NK-92 treated with Interleukin-12 subunit alpha and Interleukin-12 subunit beta, amount 100 ng/mL, for 24 hours (cell line): ENCODE data around the gene ANO6.
"Not testable (repeated sequence)": the region's sequence is repeated elsewhere in the genome, so short reads cannot be mapped to it uniquely, and the experiment has no call there.

Experiments
- DNase-seq: peaks from one replicate; lab custom pipeline; 2025; lab: John Stamatoyannopoulos, UW

ANO6 gene

GRCh38 chr12:45312012-45312411, 96.1 kb downstream of the ANO6 start:
- no peak for DNase-seq

- no peak for DNase-seq
Measured at GRCh38 chr12:45314770-45315169, 98.9 kb downstream of the ANO6 start.

- DNase-seq = no peak
Measured at GRCh38 chr12:45315462-45315861, 99.6 kb downstream of the ANO6 start.

GRCh38 chr12:45317261-45317660, 101.4 kb downstream of the ANO6 start:
- not testable (repeated sequence) for DNase-seq

GRCh38 chr12:45322810-45323209, 106.9 kb downstream of the ANO6 start:
- DNase-seq = no peak

GRCh38 chr12:45324391-45324790, 108.5 kb downstream of the ANO6 start:
- no peak for DNase-seq

- DNase-seq = no peak
Measured at GRCh38 chr12:45326358-45326975, 110.6 kb downstream of the ANO6 start.

GRCh38 chr12:45327823-45328383, 112.0 kb downstream of the ANO6 start:
- no peak for DNase-seq

GRCh38 chr12:45329238-45329637, 113.3 kb downstream of the ANO6 start:
- DNase-seq = no peak

GRCh38 chr12:45329702-45330101, 113.8 kb downstream of the ANO6 start:
- no peak for DNase-seq

- no peak for DNase-seq
Measured at GRCh38 chr12:45331552-45331951, 115.7 kb downstream of the ANO6 start.

GRCh38 chr12:45334396-45334795, 118.5 kb downstream of the ANO6 start:
- no peak for DNase-seq

GRCh38 chr12:45336331-45336730, 120.4 kb downstream of the ANO6 start:
- DNase-seq = no peak

GRCh38 chr12:45336762-45337596, 121.1 kb downstream of the ANO6 start:
- DNase-seq = no peak

- no peak for DNase-seq
Measured at GRCh38 chr12:45337835-45338234, 121.9 kb downstream of the ANO6 start.

- DNase-seq = no peak
Measured at GRCh38 chr12:45338272-45338671, 122.4 kb downstream of the ANO6 start.

- no peak for DNase-seq
Measured at GRCh38 chr12:45339035-45339434, 123.1 kb downstream of the ANO6 start.

- no peak for DNase-seq
Measured at GRCh38 chr12:45342171-45342570, 126.3 kb downstream of the ANO6 start.

- DNase-seq = no peak
Measured at GRCh38 chr12:45342848-45343247, 127.0 kb downstream of the ANO6 start.

GRCh38 chr12:45343269-45344051, 127.6 kb downstream of the ANO6 start:
- no peak for DNase-seq

- DNase-seq = no peak
Measured at GRCh38 chr12:45348311-45348710, 132.4 kb downstream of the ANO6 start.

- DNase-seq = no peak
Measured at GRCh38 chr12:45348986-45349385, 133.1 kb downstream of the ANO6 start.
